Measurements from ENCODE around the gene PTGER1. TPM values are rescaled to one million over a fixed set of nuclear protein-coding genes. Genes with fewer than 3 reads are reported as not detected.

PTGER1 gene
- total and polyA plus RNA-seq, 2 of the 8 experiments (the other 6 are each of a cell fraction or from before 2014, with no cell fraction given), result 0.20 to 0.41 TPM

DNA sequence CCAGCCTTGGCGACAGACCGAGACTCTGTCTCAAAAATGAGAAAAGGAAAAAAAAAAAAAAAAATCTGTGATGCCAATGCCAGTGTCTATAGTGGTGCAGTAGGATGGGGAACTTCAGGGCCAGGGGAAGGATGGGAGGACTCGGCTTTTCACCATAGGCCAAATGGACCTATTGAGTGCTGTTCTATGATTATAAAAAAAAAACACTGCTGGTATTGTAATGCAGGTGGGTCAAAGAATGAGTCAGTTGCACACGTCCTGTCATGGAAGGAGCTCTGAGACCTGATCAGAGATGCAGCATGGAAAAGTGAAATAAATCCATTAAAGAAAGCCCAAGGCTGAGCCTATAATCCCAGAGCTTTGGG lies 36.1 kb upstream of the PTGER1 start (continued):
- TF ChIP-seq HDAC6 (IDR thresholded peaks at IDR 0.05; ENCODE audit: low read depth, low read length) (no peak), FOSL1 (IDR thresholded peaks at IDR 0.05; ENCODE audit: insufficient read depth, low read depth, low read length) (no peak), TEAD4 (IDR thresholded peaks at IDR 0.05; ENCODE audit: low read depth, low read length) (no peak), CBX8 (IDR thresholded peaks at IDR 0.05; ENCODE audit: borderline replicate concordance, low read depth, low read length) (no peak), SIRT6 (IDR thresholded peaks at IDR 0.05; ENCODE audit: low read length) (no peak), JUN (IDR thresholded peaks at IDR 0.05; ENCODE audit: low read depth, low read length) (no peak), TAF7 (optimal IDR thresholded peaks at IDR 0.05; ENCODE audit: borderline replicate concordance, low read depth, low read length) (no peak), JUND (IDR thresholded peaks at IDR 0.05; ENCODE audit: low read length) (no peak), SAP30 (IDR thresholded peaks at IDR 0.05; ENCODE audit: insufficient read depth, insufficient replicate concordance, low read length) (no peak)
